Bronchial epithelial cell (primary cell): ENCODE data around the gene BTAF1. TPM values are rescaled to one million over a fixed set of nuclear protein-coding genes. Genes with fewer than 3 reads are reported as not detected.

Experiments used
- DNase-seq: peaks from one replicate; pipeline ENCODE4 v3.0.0-alpha.2; 2010; ENCODE audit warnings: low read depth
- FAIRE-seq: peaks from 2 replicates; lab custom pipeline; 2011; peaks lifted over from hg19 to GRCh38; lab: Jason Lieb, UNC
- H3K27me3 ChIP-seq: 2 replicates; pipeline ENCODE4 v1.5.1; 2011; ENCODE audit warnings: low read length; ENCODE audit not compliant: control insufficient read depth, insufficient read depth
- H3K36me3 ChIP-seq: 2 replicates; pipeline ENCODE4 v1.5.1; 2011; ENCODE audit warnings: low read length; ENCODE audit not compliant: control insufficient read depth, insufficient read depth
- H3K4me3 ChIP-seq: 2 replicates; pipeline ENCODE4 v1.5.1; 2011; ENCODE audit warnings: mild to moderate bottlenecking, low read depth, low read length, control low read depth
- CTCF ChIP-seq: IDR thresholded peaks from 2 replicates; pipeline ENCODE4 v1.5.1; 2011; ENCODE audit warnings: mild to moderate bottlenecking, moderate library complexity, low read length, control low read depth, inconsistent platforms; ENCODE audit not compliant: insufficient read depth, severe bottlenecking
- total RNA-seq: library from RNA; depleted of rRNA; stranded (reverse); fragments of >200 nt; gene quantifications from 2 replicates; pipeline ENCODE4 v1.2.1, GENCODE V29; 2014

Gene BTAF1
- total RNA-seq, 1 donor from 2014 or later: 47.4 TPM

GRCh38 chr10:92045641-92046106 is 122.1 kb downstream of the BTAF1 start:
- FAIRE-seq (no peak), DNase-seq (no peak)
- no peak for TF ChIP-seq CTCF
- no peak overlapping the region for H3K4me3 ChIP-seq
- H3K36me3 ChIP-seq: no peaks in the 10 kb centered on the region
- no peaks in the 10 kb centered on the region for H3K27me3 ChIP-seq

- TF ChIP-seq CTCF: no peak
- H3K4me3 ChIP-seq: no peak overlapping the region
- H3K27me3 ChIP-seq: no peaks in the 10 kb centered on the region
- no peaks in the 10 kb centered on the region for H3K36me3 ChIP-seq
- no peak for FAIRE-seq
- DNase-seq: no peak
Observed at GRCh38 chr10:92047215-92047614, 123.6 kb downstream of the BTAF1 start.

GRCh38 chr10:92052088-92052487 is 128.5 kb downstream of the BTAF1 start:
- Histone ChIP-seq H3K4me3 (no peak overlapping the region), H3K27me3 (no peaks in the 10 kb centered on the region), H3K36me3 (no peaks in the 10 kb centered on the region)
- FAIRE-seq (no peak), DNase-seq (no peak)
- TF ChIP-seq CTCF: no peak

GRCh38 chr10:92052741-92053140 is 129.2 kb downstream of the BTAF1 start:
- no peaks in the 10 kb centered on the region for H3K36me3 ChIP-seq
- TF ChIP-seq CTCF: no peak
- FAIRE-seq (no peak), DNase-seq (no peak)
- H3K4me3 ChIP-seq: no peak overlapping the region
- H3K27me3 ChIP-seq: no peaks in the 10 kb centered on the region

DNA sequence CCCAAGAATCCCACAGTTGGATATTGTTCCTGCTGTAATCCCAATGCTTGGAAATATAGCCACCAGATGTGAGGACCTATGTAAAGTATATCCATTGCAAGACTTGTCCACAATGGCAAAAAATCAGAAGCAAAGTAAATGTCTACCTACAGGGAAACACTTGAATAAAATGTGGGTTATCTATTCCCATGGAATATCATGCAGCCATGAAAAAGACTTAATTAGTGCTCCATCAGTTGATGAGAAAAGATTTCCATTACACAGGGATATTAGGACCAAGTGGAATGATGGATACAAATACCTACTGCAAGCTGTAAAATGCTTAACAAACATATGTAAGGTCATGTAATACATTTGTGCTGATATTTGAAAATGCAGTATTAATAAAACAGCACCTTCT is 131.2 kb downstream of the BTAF1 start:
- FAIRE-seq (no peak), DNase-seq (no peak)
- TF ChIP-seq CTCF: no peak
- no peaks in the 10 kb centered on the region for H3K27me3 ChIP-seq
- H3K36me3 ChIP-seq: no peaks in the 10 kb centered on the region
- H3K4me3 ChIP-seq: no peak overlapping the region

- Histone ChIP-seq H3K4me3 (no peak overlapping the region), H3K36me3 (no peaks in the 10 kb centered on the region), H3K27me3 (no peaks in the 10 kb centered on the region)
- no peak for FAIRE-seq
- TF ChIP-seq CTCF: no peak
- no peak for DNase-seq
Observed at GRCh38 chr10:92062273-92062672, 138.7 kb downstream of the BTAF1 start.
